ENCODE results near the gene GSK3B.

GSK3B gene

GRCh38 chr3:119779731-119780383 is 314.4 kb downstream of the GSK3B start:
- no peak for DNase-seq (ENCODE audit: low read depth)

GRCh38 chr3:119778811-119779210 is 315.4 kb downstream of the GSK3B start:
- DNase-seq (ENCODE audit: low read depth): no peak

DNA sequence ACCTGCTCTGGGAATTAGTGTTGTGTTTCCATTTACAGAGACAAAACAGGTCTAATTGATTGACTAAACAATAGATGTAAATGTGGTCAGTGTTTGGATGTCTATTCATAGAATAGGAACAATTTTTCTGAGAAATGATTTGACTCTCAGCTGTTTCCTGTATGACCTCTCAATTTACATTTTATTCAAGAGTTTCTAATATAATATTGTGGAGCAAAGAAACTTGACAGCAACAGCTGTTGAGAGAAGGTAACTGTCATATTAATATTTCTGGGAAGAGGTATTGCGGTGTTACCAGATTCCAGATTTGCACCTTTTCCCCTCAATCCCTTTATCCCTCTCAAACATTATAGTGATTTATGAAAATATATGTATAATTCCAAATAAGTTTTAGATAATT is 316.1 kb downstream of the GSK3B start:
- DNase-seq (ENCODE audit: low read depth): no peak

GRCh38 chr3:119776304-119776703 is 317.9 kb downstream of the GSK3B start:
- DNase-seq (ENCODE audit: low read depth): no peak

GRCh38 chr3:119774444-119774843 is 319.8 kb downstream of the GSK3B start:
- no peak for DNase-seq (ENCODE audit: low read depth)

Data from activated T-cell treated with anti-CD3 and anti-CD28 coated beads for 1 hour (primary cell).